ENCODE data around the gene TTC4.

Gene TTC4

DNA sequence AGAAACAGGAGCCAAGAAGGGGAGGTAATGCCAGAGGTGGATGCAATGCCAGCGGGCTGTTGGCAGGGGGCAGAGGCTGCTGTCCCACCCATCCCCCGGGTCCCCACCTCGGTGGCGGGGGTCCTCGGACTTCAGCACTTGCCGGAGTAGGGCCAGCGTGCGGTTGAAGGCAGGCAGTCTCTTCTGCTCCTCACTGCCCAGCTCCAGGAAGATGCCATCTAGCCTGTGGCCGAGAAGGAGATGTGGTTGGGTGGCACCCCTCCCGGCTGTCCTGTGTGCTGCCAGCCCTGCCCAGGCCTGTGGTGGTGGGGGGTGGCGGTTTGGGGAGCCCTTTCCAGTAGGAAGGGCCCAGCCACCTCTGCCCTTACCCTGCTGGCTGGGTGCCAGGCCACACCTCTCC, 71.9 kb downstream of the TTC4 start:
- no peak for DNase-seq

- no peak for DNase-seq
Measured at GRCh38 chr1:54788459-54788858, 72.8 kb downstream of the TTC4 start.

GRCh38 chr1:54791880-54792522, 76.3 kb downstream of the TTC4 start:
- peak; percentile 21 for DNase-seq
